Measurements from ENCODE around the gene LHX2. TPM values are rescaled to one million over a fixed set of nuclear protein-coding genes. Genes with fewer than 3 reads are reported as not detected.

LHX2 gene
- total RNA-seq, 1 experiment from 2014 or later: 0.26 TPM

- H3K4me3 ChIP-seq (ENCODE audit: low read depth, low read length, poor library complexity, severe bottlenecking): no peak overlapping the region
- ChIA-PET POLR2A (ENCODE audit: low non-redundant PET) (no interaction called here), CTCF (no interaction called here)
Measured at GRCh38 chr9:124009531-124010217, 1.9 kb upstream of the LHX2 start.

GRCh38 chr9:124010303-124010664 lies 1.3 kb upstream of the LHX2 start:
- TF ChIP-seq EZH2 (IDR thresholded peaks at IDR 0.05; ENCODE audit: borderline replicate concordance, low read depth, low read length, poor library complexity, severe bottlenecking) (no peak), CTCF (conservative IDR thresholded peaks at IDR 0.05; ENCODE audit: low read depth, low read length) (no peak)
- BruUV-seq (replicated peaks): no TSS peak
- Histone ChIP-seq H3K9me3 (ENCODE audit: low read depth, low read length, poor library complexity, severe bottlenecking) (no peaks in the 10 kb centered on the region), H3K27ac (ENCODE audit: low read depth, low read length, poor library complexity, severe bottlenecking) (no peak overlapping the region), H3K4me3 (ENCODE audit: low read depth, low read length, poor library complexity, severe bottlenecking) (no peak overlapping the region), H3K27me3 (replicated peaks; ENCODE audit: insufficient read depth, low read depth, low read length, poor library complexity) (peaks cover 98% of the 10 kb centered on the region), H3K36me3 (ENCODE audit: insufficient read depth, low read length, poor library complexity, severe bottlenecking) (no peaks in the 10 kb centered on the region), H3K4me1 (ENCODE audit: insufficient read depth, low read length, poor library complexity, severe bottlenecking) (peaks cover 4% of the 10 kb centered on the region)
- no peak for DNase-seq (ENCODE audit: low spot score)
- intact Hi-C loops (cut with micrococcal nuclease; ENCODE audit: unreplicated experiment): loop anchor here (10.0 kb wide), 1 partner anchor 465 kb away; no protein-coding TSS in a partner anchor
- CTCF ChIA-PET: no interaction called here
- POLR2A ChIA-PET (ENCODE audit: low non-redundant PET): no interaction called here

More at GRCh38 chr9:124009531-124010217, 1.9 kb upstream of the LHX2 start:
- no peak for DNase-seq (ENCODE audit: low spot score)
- BruUV-seq (replicated peaks): no TSS peak
- TF ChIP-seq EZH2 (IDR thresholded peaks at IDR 0.05; ENCODE audit: borderline replicate concordance, low read depth, low read length, poor library complexity, severe bottlenecking): peak; percentile 80
- no peak for TF ChIP-seq CTCF (conservative IDR thresholded peaks at IDR 0.05; ENCODE audit: low read depth, low read length)
- no peaks in the 10 kb centered on the region for H3K9me3 ChIP-seq (ENCODE audit: low read depth, low read length, poor library complexity, severe bottlenecking)
- no peaks in the 10 kb centered on the region for H3K36me3 ChIP-seq (ENCODE audit: insufficient read depth, low read length, poor library complexity, severe bottlenecking)
- peaks cover 98% of the 10 kb centered on the region for H3K27me3 ChIP-seq (replicated peaks; ENCODE audit: insufficient read depth, low read depth, low read length, poor library complexity)
- intact Hi-C loops (cut with micrococcal nuclease; ENCODE audit: unreplicated experiment): loop anchor here (10.0 kb wide), 2 partner anchors 145 to 465 kb away; no protein-coding TSS in a partner anchor
- peaks cover 4% of the 10 kb centered on the region for H3K4me1 ChIP-seq (ENCODE audit: insufficient read depth, low read length, poor library complexity, severe bottlenecking)
- H3K27ac ChIP-seq (ENCODE audit: low read depth, low read length, poor library complexity, severe bottlenecking): no peak overlapping the region

- BruUV-seq (replicated peaks): no TSS peak
- Histone ChIP-seq H3K27me3 (replicated peaks; ENCODE audit: insufficient read depth, low read depth, low read length, poor library complexity) (peaks cover 98% of the 10 kb centered on the region), H3K27ac (ENCODE audit: low read depth, low read length, poor library complexity, severe bottlenecking) (no peak overlapping the region), H3K9me3 (ENCODE audit: low read depth, low read length, poor library complexity, severe bottlenecking) (no peaks in the 10 kb centered on the region), H3K36me3 (ENCODE audit: insufficient read depth, low read length, poor library complexity, severe bottlenecking) (no peaks in the 10 kb centered on the region), H3K4me1 (ENCODE audit: insufficient read depth, low read length, poor library complexity, severe bottlenecking) (peaks cover 4% of the 10 kb centered on the region), H3K4me3 (ENCODE audit: low read depth, low read length, poor library complexity, severe bottlenecking) (no peak overlapping the region)
- peak; percentile 81 for TF ChIP-seq EZH2 (IDR thresholded peaks at IDR 0.05; ENCODE audit: borderline replicate concordance, low read depth, low read length, poor library complexity, severe bottlenecking)
- TF ChIP-seq CTCF (conservative IDR thresholded peaks at IDR 0.05; ENCODE audit: low read depth, low read length): no peak
- ChIA-PET CTCF (no interaction called here), POLR2A (ENCODE audit: low non-redundant PET) (no interaction called here)
- no peak for DNase-seq (ENCODE audit: low spot score)
- intact Hi-C loops (cut with micrococcal nuclease; ENCODE audit: unreplicated experiment): loop anchor here (10.0 kb wide), 1 partner anchor 466 kb away; no protein-coding TSS in a partner anchor
Measured at GRCh38 chr9:124010665-124011321, 775 bp upstream of the LHX2 start.
